ENCODE data around the gene ITGA4.

DNA sequence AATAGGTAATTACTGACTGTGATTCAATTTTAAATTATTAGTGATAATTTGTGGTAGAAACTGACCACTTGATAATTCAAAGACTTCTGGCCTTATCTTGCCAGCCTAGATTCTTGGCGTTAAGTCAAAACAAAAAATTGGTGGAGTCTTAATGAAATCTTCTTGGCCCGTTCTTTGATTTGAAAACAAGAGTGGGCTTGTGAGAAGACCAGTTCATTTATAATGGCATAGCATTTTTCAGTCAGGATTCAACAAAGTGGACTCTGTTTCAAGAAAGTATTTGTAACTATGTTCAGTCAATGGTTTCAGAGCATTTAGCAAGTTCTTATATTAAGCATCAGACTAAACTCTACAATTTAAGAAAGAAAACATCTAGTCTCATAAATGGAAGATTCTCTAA lies 26.0 kb downstream of the ITGA4 start:
- TF ChIP-seq, protein P1, sequence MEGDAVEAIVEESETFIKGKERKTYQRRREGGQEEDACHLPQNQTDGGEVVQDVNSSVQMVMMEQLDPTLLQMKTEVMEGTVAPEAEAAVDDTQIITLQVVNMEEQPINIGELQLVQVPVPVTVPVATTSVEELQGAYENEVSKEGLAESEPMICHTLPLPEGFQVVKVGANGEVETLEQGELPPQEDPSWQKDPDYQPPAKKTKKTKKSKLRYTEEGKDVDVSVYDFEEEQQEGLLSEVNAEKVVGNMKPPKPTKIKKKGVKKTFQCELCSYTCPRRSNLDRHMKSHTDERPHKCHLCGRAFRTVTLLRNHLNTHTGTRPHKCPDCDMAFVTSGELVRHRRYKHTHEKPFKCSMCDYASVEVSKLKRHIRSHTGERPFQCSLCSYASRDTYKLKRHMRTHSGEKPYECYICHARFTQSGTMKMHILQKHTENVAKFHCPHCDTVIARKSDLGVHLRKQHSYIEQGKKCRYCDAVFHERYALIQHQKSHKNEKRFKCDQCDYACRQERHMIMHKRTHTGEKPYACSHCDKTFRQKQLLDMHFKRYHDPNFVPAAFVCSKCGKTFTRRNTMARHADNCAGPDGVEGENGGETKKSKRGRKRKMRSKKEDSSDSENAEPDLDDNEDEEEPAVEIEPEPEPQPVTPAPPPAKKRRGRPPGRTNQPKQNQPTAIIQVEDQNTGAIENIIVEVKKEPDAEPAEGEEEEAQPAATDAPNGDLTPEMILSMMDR (IDR thresholded peaks at IDR 0.05) = no peak
- TF ChIP-seq POLR2AphosphoS5 (IDR thresholded peaks at IDR 0.05) = no peak
- TF ChIP-seq POLR2A (IDR thresholded peaks at IDR 0.05) = no peak
- no peak for TF ChIP-seq EP300 (IDR thresholded peaks at IDR 0.05)

All from sigmoid colon (tissue), 4 donors.